Activated naive CD8-positive, alpha-beta T cell treated with anti-CD3 and anti-CD28 coated beads for 36 hours (primary cell): ENCODE results near the gene STAT6. TPM values are rescaled to one million over a fixed set of nuclear protein-coding genes. Genes with fewer than 3 reads are reported as not detected.

ENCODE experiments used
- DNase-seq: peaks from one replicate; pipeline ENCODE4 v3.0.0; 2021
- H3K27ac Mint-ChIP-seq: one replicate; pipeline ENCODE4 v1.8.0; 2022; ENCODE audit warnings: mild to moderate bottlenecking, moderate library complexity, mixed read lengths
- H3K27me3 Mint-ChIP-seq: one replicate; pipeline ENCODE4 v1.8.0; 2022; ENCODE audit warnings: mild to moderate bottlenecking, mixed read lengths
- H3K36me3 Mint-ChIP-seq: one replicate; pipeline ENCODE4 v1.8.0; 2021; ENCODE audit warnings: mild to moderate bottlenecking, mixed read lengths
- H3K4me1 Mint-ChIP-seq: one replicate; pipeline ENCODE4 v1.8.0; 2021; ENCODE audit warnings: mixed read lengths
- H3K4me3 Mint-ChIP-seq: one replicate; pipeline ENCODE4 v1.8.0; 2022; ENCODE audit warnings: mild to moderate bottlenecking, moderate library complexity, mixed read lengths
- H3K9me3 Mint-ChIP-seq: one replicate; pipeline ENCODE4 v1.8.0; 2022; ENCODE audit warnings: mixed read lengths
- total RNA-seq, 2 experiments: library from RNA; stranded (reverse); gene quantifications; one replicate each; pipeline ENCODE4 v1.2.3, GENCODE V29; 2021

The STAT6 gene
- total RNA-seq, 2 experiments from 2014 or later = 256 to 259 TPM

GRCh38 chr12:57119294-57120085 lies 8.3 kb upstream of the STAT6 start:
- Mint-ChIP-seq H3K4me1 (peaks cover 14% of the 10 kb centered on the region), H3K36me3 (no peaks in the 10 kb centered on the region), H3K9me3 (peaks cover 3% of the 10 kb centered on the region), H3K4me3 (no peak overlapping the region), H3K27me3 (no peaks in the 10 kb centered on the region), H3K27ac (no peak overlapping the region)
- no peak for DNase-seq

- no peak overlapping the region for H3K4me3 Mint-ChIP-seq
- H3K4me1 Mint-ChIP-seq = peaks cover 10% of the 10 kb centered on the region
- no peaks in the 10 kb centered on the region for H3K27me3 Mint-ChIP-seq
- DNase-seq = no peak
- peaks cover 2% of the 10 kb centered on the region for H3K9me3 Mint-ChIP-seq
- peak overlapping the region; percentile 21 for H3K27ac Mint-ChIP-seq
- no peaks in the 10 kb centered on the region for H3K36me3 Mint-ChIP-seq
Observed at GRCh38 chr12:57118711-57119271, 7.6 kb upstream of the STAT6 start.

DNA sequence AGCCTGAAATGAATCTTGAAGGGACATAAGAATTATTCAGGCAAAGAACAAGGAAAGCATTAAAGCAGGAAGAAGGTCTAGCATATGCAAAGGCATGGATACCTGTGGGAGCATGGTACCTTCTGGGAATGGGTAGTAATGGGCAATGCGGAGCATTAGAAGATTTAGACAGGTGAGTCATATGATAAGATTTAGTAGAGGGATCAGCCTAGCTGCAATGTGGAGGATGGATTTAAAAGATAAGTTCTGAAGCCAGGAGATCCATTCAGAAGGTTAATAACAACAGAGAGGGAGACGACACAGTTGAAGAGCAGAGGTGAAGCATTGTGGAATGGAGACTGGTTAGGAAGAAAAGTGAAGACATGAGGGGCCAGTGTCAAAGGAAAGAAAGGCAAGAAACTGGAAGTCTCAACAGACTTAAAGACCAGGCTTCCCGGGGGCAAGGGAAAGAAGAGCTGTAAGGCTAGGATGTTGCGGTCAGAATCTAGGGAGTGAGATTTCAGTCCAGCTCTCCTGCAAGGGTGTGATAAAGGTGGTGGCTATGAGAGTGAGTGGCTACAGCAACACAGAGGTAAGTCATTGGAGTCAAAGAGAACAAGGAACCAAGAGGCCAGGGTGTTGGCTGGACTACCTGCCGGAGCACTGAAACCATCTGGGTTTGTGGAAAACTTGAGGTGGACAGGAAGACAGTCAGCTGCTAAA lies 5.6 kb upstream of the STAT6 start:
- no peaks in the 10 kb centered on the region for H3K9me3 Mint-ChIP-seq
- no peaks in the 10 kb centered on the region for H3K27me3 Mint-ChIP-seq
- peaks cover 1% of the 10 kb centered on the region for H3K36me3 Mint-ChIP-seq
- no peak for DNase-seq
- no peak overlapping the region for H3K27ac Mint-ChIP-seq
- H3K4me3 Mint-ChIP-seq = no peak overlapping the region
- peaks cover 20% of the 10 kb centered on the region for H3K4me1 Mint-ChIP-seq

GRCh38 chr12:57112492-57113294 lies 1.5 kb upstream of the STAT6 start:
- Mint-ChIP-seq H3K4me1 (peaks cover 29% of the 10 kb centered on the region), H3K27ac (peak overlapping the region; percentile 97), H3K9me3 (no peaks in the 10 kb centered on the region), H3K27me3 (no peaks in the 10 kb centered on the region), H3K36me3 (peaks cover 33% of the 10 kb centered on the region), H3K4me3 (peak overlapping the region; percentile 94)
- DNase-seq = no peak

- peak overlapping the region; percentile 94 for H3K4me3 Mint-ChIP-seq
- H3K27ac Mint-ChIP-seq = peak overlapping the region; percentile 97
- DNase-seq = peak; percentile 83
- H3K9me3 Mint-ChIP-seq = no peaks in the 10 kb centered on the region
- H3K27me3 Mint-ChIP-seq = no peaks in the 10 kb centered on the region
- peaks cover 47% of the 10 kb centered on the region for H3K36me3 Mint-ChIP-seq
- peaks cover 49% of the 10 kb centered on the region for H3K4me1 Mint-ChIP-seq
Observed at GRCh38 chr12:57110104-57111030, 795 bp downstream of the STAT6 start.

- Mint-ChIP-seq H3K9me3 (no peaks in the 10 kb centered on the region), H3K4me1 (peaks cover 56% of the 10 kb centered on the region), H3K4me3 (peak overlapping the region; percentile 94), H3K27ac (peak overlapping the region; percentile 97), H3K27me3 (no peaks in the 10 kb centered on the region), H3K36me3 (peaks cover 54% of the 10 kb centered on the region)
- DNase-seq = no peak
Observed at GRCh38 chr12:57109207-57110103, 1.7 kb downstream of the STAT6 start.

DNA sequence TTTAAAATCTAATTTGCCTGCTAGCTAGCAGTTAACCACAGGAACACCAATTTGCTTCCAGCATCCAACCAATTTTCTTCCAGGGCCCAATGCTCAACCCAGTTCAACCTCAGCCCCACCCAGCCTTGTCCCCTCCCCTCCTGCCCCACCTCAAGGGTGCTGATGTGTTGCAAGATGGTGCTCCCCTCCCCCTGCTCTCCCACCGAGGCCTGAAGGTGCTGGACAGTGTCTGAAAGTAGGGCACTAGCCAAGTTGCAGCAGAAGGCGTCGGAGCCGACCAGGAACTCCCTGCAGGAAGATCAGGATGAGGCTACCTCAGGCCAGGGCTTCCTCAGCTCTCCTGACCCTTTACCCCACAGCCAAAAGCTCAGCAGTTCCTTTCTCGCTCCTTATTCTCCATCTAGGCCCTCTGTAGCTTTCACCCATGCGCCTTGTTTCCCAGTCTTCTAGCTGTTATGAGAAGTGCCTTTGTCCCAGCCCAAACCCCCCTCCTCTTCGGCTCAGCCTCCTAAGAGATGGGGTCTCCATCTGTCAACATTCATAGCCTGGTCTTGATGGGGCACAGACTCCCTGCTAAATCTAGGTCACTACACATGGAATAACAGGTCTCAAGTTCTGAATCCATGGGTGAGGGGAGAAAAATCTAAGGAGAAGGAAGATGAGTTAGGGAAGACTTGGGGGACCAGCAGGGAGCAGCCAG lies 3.6 kb downstream of the STAT6 start:
- Mint-ChIP-seq H3K9me3 (no peaks in the 10 kb centered on the region), H3K27ac (peak overlapping the region; percentile 61), H3K36me3 (peaks cover 68% of the 10 kb centered on the region), H3K27me3 (no peaks in the 10 kb centered on the region), H3K4me1 (peaks cover 67% of the 10 kb centered on the region), H3K4me3 (peak overlapping the region; percentile 37)
- no peak for DNase-seq

- H3K4me3 Mint-ChIP-seq = no peak overlapping the region
- H3K27me3 Mint-ChIP-seq = no peaks in the 10 kb centered on the region
- DNase-seq = no peak
- H3K36me3 Mint-ChIP-seq = peaks cover 77% of the 10 kb centered on the region
- no peak overlapping the region for H3K27ac Mint-ChIP-seq
- no peaks in the 10 kb centered on the region for H3K9me3 Mint-ChIP-seq
- H3K4me1 Mint-ChIP-seq = peaks cover 70% of the 10 kb centered on the region
Observed at GRCh38 chr12:57106021-57106708, 5.0 kb downstream of the STAT6 start.

DNA sequence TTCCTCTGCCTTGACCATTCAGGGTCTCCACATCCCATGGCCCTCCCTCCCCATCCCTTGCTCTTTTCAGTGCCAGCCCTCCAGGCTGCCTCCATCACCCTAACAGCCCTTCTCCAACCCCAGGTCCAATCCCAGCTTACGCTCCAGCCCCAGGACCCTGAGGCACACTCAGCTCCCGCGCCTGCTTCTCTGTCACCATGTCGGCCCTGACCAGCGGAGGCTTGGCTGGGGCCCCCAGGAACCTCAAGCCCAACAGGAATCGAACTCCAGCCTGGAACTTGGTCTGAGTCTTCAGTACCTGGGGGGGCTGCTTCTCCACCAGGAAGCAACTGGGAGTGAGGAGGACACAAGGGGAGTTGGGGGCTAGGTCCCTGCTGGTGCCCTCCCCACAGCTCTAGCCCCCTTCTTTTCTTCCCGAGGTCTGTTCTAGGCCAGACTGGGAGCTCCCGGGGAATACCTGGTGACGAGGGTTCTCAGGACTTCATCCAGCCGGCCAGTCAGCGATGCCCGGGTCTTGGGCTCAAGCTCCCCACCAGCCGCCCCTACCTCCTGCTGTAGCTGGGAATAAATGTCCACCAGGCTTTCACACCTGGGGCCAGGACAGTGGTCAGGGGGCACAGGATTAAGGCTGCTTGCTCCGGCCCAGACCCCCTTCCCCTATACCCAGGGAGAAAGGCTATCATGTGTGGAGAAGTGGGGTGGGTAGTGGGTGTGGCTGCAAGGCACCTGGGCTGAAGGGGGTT lies 6.0 kb downstream of the STAT6 start:
- DNase-seq = no peak
- Mint-ChIP-seq H3K27ac (peak overlapping the region; percentile 73), H3K27me3 (no peaks in the 10 kb centered on the region), H3K36me3 (peaks cover 71% of the 10 kb centered on the region), H3K4me1 (peaks cover 73% of the 10 kb centered on the region), H3K9me3 (no peaks in the 10 kb centered on the region), H3K4me3 (no peak overlapping the region)

DNA sequence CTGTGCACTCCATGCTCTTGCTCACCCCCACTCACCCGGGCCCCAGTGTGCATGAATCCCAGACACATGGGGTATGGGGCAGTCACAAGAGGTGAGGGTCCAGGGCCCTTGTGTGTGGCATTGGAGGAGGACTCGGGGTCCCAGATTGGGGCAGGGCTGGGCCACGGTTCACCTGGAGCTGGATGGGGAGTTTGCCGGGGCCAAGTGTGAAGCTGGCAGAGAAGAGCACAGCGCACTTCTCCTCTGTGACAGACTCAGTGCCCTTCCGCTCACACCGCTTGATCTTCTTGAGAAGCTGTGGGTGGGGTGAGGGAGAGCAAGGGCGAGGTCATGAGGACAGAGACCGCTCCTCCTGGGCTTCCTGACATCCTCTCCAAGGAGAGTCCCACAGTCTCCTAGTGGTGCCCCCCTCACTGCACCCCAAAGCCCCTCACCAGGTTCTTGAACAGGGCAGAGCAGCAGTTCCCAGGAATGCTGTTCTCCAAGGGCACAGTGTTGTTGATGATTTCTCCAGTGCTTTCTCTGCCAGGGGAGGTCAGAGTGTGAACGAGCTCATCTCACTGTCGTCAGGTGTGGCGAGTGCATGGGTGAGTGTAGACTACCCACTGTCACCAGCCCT lies 6.8 kb downstream of the STAT6 start:
- Mint-ChIP-seq H3K27me3 (no peaks in the 10 kb centered on the region), H3K27ac (peak overlapping the region; percentile 73), H3K36me3 (peaks cover 66% of the 10 kb centered on the region), H3K4me1 (peaks cover 73% of the 10 kb centered on the region), H3K4me3 (no peak overlapping the region), H3K9me3 (no peaks in the 10 kb centered on the region)
- no peak for DNase-seq

- peaks cover 68% of the 10 kb centered on the region for H3K36me3 Mint-ChIP-seq
- H3K9me3 Mint-ChIP-seq = no peaks in the 10 kb centered on the region
- H3K4me1 Mint-ChIP-seq = peaks cover 74% of the 10 kb centered on the region
- H3K27me3 Mint-ChIP-seq = no peaks in the 10 kb centered on the region
- DNase-seq = no peak
- H3K4me3 Mint-ChIP-seq = no peak overlapping the region
- peak overlapping the region; percentile 73 for H3K27ac Mint-ChIP-seq
Observed at GRCh38 chr12:57103856-57104255, 7.3 kb downstream of the STAT6 start.
